ENCODE measurements around the gene RPL10.

RPL10 gene

DNA sequence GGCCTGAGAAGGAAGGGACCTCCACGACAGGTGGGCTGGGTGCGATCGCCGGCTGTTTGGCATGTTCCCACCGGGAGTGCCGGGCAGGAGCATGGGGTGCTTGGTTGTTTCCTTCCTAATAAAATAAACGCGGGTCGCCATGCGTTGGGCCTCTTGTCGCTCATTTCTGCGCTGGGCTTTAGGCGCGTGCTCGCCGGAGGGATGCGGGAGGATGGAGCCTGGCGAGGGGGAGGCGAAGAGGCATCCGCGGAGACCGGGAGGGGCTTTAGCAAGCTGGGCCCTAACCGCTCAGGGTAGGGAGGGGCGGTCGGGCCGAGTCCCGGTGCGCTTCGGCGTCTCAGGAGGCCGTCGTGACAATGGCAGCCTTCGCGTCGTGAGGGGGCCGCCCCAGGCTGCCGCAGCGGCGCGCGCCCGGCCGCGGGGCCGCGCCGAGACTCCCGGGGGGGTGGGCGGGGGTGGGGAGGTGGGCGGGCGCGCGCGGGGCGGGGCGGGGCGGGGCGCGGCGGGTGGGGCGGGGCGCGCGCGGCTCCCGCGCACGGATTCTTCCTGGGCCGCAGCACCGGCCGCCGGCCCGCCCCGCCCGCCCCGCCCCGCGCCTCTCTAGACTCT lies 38.3 kb downstream of the RPL10 start:
- in situ Hi-C loops (cut with HindIII; ENCODE audit: low sequenced_read_pairs) = no loop called here
- DNase-seq (ENCODE audit: low read depth) = no peak
- H3K4me3 ChIP-seq (ENCODE audit: low read depth, low read length) = peak overlapping the region; percentile 62
- TF ChIP-seq, protein P1, sequence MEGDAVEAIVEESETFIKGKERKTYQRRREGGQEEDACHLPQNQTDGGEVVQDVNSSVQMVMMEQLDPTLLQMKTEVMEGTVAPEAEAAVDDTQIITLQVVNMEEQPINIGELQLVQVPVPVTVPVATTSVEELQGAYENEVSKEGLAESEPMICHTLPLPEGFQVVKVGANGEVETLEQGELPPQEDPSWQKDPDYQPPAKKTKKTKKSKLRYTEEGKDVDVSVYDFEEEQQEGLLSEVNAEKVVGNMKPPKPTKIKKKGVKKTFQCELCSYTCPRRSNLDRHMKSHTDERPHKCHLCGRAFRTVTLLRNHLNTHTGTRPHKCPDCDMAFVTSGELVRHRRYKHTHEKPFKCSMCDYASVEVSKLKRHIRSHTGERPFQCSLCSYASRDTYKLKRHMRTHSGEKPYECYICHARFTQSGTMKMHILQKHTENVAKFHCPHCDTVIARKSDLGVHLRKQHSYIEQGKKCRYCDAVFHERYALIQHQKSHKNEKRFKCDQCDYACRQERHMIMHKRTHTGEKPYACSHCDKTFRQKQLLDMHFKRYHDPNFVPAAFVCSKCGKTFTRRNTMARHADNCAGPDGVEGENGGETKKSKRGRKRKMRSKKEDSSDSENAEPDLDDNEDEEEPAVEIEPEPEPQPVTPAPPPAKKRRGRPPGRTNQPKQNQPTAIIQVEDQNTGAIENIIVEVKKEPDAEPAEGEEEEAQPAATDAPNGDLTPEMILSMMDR (IDR thresholded peaks at IDR 0.05; ENCODE audit: low read depth, low read length, missing control alignments) = no peak

DNA sequence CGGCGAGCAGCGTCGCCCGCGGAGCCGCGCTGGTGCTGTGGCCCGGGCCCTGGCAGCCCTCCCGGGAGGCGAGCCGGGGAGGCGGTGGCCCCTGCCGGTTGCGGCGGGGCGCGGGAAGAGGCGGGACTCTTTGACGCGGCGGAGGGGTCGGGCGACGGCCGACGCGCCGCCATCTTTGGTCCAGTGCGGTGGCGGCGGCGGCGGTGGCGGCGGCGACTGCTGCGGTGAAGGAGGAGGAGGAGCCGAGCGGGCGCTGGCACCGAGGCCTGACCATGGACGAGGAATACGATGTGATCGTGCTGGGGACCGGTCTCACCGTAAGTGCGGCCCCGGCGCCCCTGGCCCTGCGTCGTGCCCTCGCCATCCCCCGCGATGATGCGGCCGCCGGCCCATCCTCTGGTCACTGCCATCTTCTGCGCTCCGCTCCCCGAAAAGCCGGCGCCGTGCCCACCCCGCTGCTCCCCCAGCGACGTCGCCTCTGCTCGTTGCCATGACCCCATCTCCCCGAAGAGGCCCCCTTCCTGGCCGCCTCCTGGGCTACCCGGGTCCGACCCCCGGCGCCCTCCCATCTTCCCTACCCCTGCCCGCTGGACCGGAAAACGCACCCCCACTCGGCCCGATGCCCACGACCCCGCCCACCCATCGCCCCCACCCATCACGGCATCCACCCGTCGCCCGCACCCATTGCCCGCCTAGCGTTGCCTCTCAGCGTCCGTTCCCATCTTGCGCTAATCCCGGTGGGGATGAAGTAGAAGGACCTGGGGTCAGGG lies 39.0 kb downstream of the RPL10 start, which contains the start of gene GDI1:
GDI1 (plus strand) TSS at position 172 of the 770 bp plus-strand sequence; CDS start at position 273, 101 bp downstream.
- DNase-seq (ENCODE audit: low read depth) = no peak
- TF ChIP-seq, protein P1 (IDR thresholded peaks at IDR 0.05; ENCODE audit: low read depth, low read length, missing control alignments) = no peak
- in situ Hi-C loops (cut with HindIII; ENCODE audit: low sequenced_read_pairs) = no loop called here
- H3K4me3 ChIP-seq (ENCODE audit: low read depth, low read length) = peak within 1 kb of the TSS; percentile 62

DNA sequence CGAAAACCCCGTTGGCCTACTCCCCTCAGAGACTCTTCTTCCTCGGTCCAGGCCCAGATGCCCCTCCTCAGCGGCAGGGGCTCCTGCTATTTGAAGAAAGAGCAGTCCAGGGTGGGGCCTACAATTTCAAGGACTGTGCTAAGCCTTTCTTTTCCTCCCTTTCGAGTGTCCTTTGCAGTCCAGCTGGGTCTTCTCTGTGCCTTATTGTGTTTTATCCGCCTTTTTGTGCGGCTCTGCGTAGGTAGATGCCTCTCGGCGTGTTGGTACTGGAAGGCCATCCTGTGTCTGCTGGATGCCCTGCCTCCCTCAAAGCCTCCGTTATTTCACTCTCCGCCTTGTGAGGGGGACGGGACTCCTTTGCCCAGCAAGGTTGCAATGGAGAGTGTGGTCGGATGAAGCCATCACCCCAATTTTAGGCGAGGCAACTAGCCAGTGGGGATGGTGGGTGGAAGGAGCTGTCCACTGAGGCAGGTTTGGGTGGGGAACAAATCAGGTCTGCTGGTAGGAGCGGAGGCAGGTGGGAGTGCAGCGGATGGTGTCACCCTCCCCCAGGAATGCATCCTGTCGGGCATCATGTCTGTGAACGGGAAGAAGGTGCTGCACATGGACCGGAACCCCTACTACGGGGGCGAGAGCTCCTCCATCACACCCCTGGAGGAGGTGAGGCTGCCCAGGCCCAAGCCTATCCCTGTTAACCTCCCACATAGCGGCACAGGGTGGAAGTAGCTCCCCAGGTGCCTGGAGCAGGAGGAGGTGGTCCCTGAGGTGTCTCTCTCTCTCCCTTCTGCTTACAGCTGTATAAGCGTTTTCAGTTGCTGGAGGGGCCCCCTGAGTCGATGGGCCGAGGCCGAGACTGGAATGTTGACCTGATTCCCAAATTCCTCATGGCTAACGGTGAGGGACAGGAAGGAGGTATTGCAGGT lies 40.1 kb downstream of the RPL10 start:
- H3K4me3 ChIP-seq (ENCODE audit: low read depth, low read length) = peak overlapping the region; percentile 62
- in situ Hi-C loops (cut with HindIII; ENCODE audit: low sequenced_read_pairs) = no loop called here
- no peak for DNase-seq (ENCODE audit: low read depth)
- TF ChIP-seq, protein P1 (IDR thresholded peaks at IDR 0.05; ENCODE audit: low read depth, low read length, missing control alignments) = no peak

DNA sequence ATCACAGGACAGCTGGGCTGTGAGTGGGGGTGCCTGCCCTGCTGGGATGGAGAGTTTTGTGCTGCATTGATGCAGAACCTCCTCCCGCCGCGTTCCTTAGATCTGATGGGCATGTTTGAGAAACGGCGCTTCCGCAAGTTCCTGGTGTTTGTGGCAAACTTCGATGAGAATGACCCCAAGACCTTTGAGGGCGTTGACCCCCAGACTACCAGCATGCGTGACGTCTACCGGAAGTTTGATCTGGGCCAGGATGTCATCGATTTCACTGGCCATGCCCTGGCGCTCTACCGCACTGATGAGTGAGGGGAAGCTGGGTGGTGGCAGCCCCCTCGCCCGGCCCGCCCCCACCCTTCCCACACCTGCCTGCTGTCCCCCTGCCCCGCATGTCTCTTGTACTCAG lies 41.7 kb downstream of the RPL10 start:
- in situ Hi-C loops (cut with HindIII; ENCODE audit: low sequenced_read_pairs) = no loop called here
- TF ChIP-seq, protein P1 (IDR thresholded peaks at IDR 0.05; ENCODE audit: low read depth, low read length, missing control alignments) = no peak
- H3K4me3 ChIP-seq (ENCODE audit: low read depth, low read length) = no peak overlapping the region
- DNase-seq (ENCODE audit: low read depth) = no peak

DNA sequence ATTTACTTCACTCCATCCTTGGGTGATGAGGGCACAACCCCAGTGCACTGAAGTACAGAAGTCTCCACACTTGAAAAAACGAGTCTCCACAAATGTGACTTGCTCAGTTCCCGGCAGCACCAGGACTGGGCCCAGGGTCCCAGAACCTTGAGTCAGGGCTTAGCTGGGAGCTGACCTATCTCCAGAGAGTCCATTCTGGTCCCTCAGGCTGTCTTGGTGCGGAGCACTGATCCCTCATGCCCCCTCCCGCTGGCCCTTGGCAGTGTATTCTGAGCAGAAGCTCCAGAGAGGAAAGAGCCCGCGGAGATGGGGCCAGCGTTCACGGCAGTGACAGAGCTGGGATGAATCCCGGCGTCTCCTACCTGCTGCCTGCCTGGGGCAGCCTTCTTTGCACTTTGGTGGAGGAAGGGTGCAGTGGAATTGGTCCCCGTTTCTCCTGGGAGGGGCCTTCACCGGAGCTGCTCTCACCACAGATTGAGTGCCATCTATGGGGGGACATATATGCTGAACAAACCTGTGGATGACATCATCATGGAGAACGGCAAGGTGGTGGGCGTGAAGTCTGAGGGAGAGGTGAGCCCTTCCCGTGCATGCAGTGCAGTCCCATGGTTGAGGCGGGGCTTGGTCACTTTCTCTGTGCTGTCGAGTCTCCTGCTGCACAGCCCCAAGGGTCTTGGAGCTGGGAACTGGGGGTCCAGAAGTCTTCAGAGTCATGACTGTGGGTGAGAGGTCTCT lies 42.6 kb downstream of the RPL10 start:
- in situ Hi-C loops (cut with HindIII; ENCODE audit: low sequenced_read_pairs) = no loop called here
- TF ChIP-seq, protein P1 (IDR thresholded peaks at IDR 0.05; ENCODE audit: low read depth, low read length, missing control alignments) = no peak
- no peak overlapping the region for H3K4me3 ChIP-seq (ENCODE audit: low read depth, low read length)
- DNase-seq (ENCODE audit: low read depth) = no peak

DNA sequence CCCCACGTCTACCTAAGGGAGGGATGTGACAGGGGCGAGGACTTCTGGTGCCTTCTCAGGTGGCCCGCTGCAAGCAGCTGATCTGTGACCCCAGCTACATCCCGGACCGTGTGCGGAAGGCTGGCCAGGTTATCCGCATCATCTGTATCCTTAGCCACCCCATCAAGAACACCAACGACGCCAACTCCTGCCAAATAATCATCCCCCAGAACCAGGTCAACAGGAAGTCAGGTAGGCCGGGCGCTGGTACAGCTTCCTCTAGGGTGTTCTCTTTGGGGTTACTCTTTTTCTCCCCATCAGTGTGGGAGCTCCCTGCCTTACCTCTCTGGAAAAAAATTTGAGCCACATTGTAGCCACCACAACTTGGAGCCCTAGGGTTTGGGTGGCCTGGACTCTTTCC lies 43.4 kb downstream of the RPL10 start:
- DNase-seq (ENCODE audit: low read depth) = no peak
- TF ChIP-seq, protein P1 (IDR thresholded peaks at IDR 0.05; ENCODE audit: low read depth, low read length, missing control alignments) = no peak
- H3K4me3 ChIP-seq (ENCODE audit: low read depth, low read length) = no peak overlapping the region
- in situ Hi-C loops (cut with HindIII; ENCODE audit: low sequenced_read_pairs) = no loop called here
